GM19395 (cell line): ENCODE measurements around the gene ACER1.
A peak's percentile ranks its signal among the peaks of the same experiment; 100 is the strongest.
"Not testable (repeated sequence)": the region's sequence is repeated elsewhere in the genome, so short reads cannot be mapped to it uniquely, and the experiment has no call there.

Source experiments
- ATAC-seq: cut with Tn5 transposase; IDR thresholded peaks from one replicate; pipeline ENCODE4 v1.9.1; 2021; ENCODE audit warnings: mild to moderate bottlenecking, moderate library complexity; ENCODE audit not compliant: unreplicated experiment

The ACER1 gene, protein sequence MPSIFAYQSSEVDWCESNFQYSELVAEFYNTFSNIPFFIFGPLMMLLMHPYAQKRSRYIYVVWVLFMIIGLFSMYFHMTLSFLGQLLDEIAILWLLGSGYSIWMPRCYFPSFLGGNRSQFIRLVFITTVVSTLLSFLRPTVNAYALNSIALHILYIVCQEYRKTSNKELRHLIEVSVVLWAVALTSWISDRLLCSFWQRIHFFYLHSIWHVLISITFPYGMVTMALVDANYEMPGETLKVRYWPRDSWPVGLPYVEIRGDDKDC

GRCh38 chr19:6333439-6333838 lies at the start of gene ACER1:
Gene ACER1 (minus strand): TSS chr19:6333612. CDS start chr19:6333551, 61 bp downstream.
- no peak for ATAC-seq

DNA sequence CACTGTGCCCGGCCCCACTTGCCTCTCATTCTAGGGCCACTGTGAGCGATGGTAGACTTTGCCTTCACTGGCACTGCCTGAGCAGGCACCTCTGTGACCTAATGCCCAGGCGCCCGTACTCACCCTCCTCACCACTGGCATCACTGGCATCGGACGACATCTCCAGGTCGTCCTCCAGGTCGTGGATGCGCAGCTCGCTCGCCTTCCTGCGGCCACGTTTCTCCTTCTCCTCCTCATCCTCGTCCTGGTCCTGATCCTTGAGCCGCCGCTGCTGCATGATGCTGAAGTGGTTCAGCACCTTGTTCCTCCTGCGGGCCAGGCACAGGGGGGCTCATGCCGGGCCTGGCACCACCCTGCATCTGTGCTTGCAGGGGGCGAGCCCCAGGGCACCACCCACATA lies 49.8 kb upstream of the ACER1 start:
- ATAC-seq = no peak

- no peak for ATAC-seq
Observed at GRCh38 chr19:6381030-6381750, 47.8 kb upstream of the ACER1 start.

GRCh38 chr19:6379744-6380143 lies 46.3 kb upstream of the ACER1 start:
- ATAC-seq = no peak

- no peak for ATAC-seq
Observed at GRCh38 chr19:6378486-6378885, 45.1 kb upstream of the ACER1 start.

- ATAC-seq = no peak
Observed at GRCh38 chr19:6378041-6378440, 44.6 kb upstream of the ACER1 start.

DNA sequence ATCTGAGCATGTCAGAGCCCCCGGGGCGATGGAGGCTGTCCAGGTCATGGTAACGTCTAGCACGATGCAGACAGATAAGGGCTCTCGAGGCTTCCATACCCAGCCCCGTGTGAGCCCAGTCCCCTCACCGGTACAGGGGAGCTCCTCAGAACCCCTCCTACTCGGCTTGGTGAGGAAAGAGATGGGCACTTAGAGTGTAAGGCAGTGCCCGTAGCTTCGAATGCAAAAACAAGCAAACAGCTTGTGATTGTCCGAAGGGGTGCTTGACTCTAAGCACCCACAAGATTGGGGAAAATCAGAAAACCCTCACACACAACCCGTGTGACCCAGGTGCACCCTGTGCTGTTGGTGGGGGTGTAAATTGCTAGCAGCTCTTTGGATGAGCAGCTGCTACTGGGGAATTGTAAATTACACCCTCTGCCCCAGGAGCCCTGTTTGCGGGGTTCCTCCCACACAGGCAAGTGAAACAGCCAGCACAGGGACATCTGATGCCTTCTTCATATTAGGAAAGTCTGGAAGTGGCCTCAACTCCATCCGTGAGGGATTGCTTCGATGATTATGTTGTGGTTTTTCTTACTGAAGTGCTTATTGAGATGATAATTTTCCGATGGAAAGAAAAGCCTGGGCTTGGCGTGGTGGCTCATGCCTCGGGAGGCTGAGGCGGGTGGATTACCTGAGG lies 43.2 kb upstream of the ACER1 start:
- ATAC-seq = no peak

DNA sequence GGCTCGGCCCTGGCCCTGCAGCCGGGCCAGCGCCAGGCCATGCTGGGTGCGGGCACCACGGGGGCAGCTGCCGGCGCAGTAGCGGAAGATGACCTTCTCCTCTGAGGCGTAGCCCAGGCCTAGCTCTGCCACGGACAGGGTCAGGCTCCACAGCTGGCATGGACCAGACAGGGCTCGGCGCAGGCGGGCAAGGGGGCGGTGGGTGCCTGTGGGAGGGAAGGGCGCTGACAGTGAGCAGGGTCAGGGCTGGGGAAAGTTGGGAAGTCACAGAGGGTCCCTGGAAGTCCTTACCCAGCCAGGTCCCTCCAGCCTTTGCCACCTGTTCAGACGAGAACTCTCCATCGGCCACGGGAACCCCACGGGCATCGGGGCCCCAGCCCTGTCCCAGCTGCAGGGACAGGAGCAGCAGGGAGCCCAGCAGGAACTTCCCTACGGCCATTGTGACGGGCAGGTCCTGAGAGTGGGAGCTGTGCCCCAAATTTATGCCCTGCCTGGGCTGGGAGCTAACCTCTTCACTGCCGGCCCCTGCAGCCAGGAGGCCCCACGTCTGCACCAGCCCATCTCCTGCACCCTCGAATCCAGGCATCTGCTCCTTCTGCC lies 42.1 kb upstream of the ACER1 start, which contains the start of gene PSPN:
PSPN (minus strand) TSS at position 523 of the 600 bp plus-strand sequence; CDS start at position 439, 84 bp downstream.
- no peak for ATAC-seq

GRCh38 chr19:6374711-6375410 lies 41.4 kb upstream of the ACER1 start:
- no peak for ATAC-seq

GRCh38 chr19:6374161-6374709 lies 40.8 kb upstream of the ACER1 start:
- ATAC-seq = no peak

DNA sequence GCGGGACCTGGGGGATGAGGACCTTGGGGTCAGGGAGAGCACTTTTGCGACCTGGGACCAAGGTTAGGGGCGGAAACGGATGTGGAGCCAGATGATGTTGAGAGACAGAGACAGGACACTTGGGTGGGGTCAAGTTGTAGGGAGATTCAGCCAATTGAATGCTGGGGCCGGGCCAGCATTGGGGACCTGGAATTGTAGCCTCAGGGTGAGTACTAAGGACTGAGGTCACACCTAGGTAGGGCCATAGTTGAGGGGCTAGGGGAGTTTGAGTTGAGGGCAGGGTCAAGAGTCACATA lies 40.3 kb upstream of the ACER1 start:
- ATAC-seq = no peak

GRCh38 chr19:6373096-6373812 lies 39.8 kb upstream of the ACER1 start:
- peak; percentile 51 for ATAC-seq

DNA sequence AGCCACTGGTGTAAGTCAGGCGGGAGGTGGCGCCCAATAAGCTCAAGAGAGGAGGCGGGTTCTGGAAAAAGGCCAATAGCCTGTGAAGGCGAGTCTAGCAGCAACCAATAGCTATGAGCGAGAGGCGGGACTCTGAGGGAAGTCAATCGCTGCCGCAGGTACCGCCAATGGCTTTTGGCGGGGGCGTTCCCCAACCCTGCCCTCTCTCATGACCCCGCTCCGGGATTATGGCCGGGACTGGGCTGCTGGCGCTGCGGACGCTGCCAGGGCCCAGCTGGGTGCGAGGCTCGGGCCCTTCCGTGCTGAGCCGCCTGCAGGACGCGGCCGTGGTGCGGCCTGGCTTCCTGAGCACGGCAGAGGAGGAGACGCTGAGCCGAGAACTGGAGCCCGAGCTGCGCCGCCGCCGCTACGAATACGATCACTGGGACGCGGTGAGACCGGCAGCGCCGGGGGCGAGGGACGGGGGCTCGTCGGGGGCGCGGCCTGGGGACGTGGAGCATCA lies 39.2 kb upstream of the ACER1 start, which contains the start of gene ALKBH7:
ALKBH7 (plus strand) TSS at position 201 of the 502 bp plus-strand sequence; CDS start at position 228, 27 bp downstream.
- ATAC-seq = peak; percentile 85

DNA sequence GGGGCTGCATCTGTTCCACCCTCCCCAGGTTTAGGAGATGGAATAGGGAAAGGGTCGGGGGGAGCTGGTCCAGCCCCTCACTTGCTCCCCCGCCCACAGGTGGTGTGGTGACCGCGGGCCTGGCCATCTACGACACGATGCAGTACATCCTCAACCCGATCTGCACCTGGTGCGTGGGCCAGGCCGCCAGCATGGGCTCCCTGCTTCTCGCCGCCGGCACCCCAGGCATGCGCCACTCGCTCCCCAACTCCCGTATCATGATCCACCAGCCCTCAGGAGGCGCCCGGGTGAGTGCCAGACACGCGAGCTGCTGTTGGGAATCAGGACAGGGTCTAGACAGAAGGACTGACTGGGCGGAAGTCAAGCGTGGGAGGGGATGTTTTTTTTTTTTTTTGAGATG lies 30.9 kb upstream of the ACER1 start:
- no peak for ATAC-seq

GRCh38 chr19:6362351-6362801 lies 29.0 kb upstream of the ACER1 start:
- ATAC-seq = no peak

- ATAC-seq = no peak
Observed at GRCh38 chr19:6362027-6362350, 28.6 kb upstream of the ACER1 start.

DNA sequence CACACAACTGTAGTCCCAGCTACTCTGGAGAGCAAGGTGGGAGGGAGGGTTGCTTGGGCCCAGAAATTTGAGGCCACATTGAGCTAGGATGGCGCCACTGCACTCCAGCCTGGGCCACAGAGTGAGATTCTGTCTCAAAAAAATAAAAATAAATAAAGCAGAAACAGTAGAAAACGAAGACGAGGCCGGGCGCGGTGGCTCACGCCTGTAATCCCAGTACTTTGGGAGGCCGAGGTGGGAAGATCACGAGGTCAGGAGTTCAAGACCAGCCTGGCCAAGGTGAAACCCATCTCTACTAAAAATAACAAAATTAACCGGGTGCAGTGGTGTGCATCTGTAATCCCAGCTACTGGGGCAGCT lies 27.4 kb upstream of the ACER1 start:
- ATAC-seq = not testable (repeated sequence)

DNA sequence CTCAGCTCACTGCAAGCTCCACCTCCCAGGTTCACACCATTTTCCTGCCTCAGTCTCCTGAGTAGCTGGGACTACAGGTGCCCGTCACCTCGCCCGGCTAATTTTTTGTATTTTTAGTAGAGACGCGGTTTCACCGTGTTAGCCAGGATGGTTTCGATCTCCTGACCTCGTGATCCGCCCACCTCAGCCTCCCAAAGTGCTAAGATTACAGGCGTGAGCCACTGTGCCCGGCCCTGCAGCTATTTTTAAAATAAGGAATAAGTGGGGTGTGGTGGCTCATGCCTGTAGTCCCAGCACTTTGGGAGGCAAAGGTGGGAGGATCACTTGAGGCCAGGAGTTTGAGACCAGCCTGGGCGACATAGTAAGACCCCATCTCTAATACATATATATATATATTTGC lies 27.0 kb upstream of the ACER1 start:
- not testable (repeated sequence) for ATAC-seq

GRCh38 chr19:6359568-6360341 lies 26.3 kb upstream of the ACER1 start:
- ATAC-seq = no peak
